Erythroblast (primary cell): Measurements from ENCODE around the gene BORCS8.
A peak's percentile ranks its signal among the peaks of the same experiment; 100 is the strongest.
"Not testable (repeated sequence)": the region's sequence is repeated elsewhere in the genome, so short reads cannot be mapped to it uniquely, and the experiment has no call there.

ENCODE experiments used
- DNase-seq, 2 experiments: peaks; one replicate each; lab custom pipeline; 2025; lab: John Stamatoyannopoulos, UW
- GATA1 ChIP-seq: IDR thresholded peaks from 2 replicates; pipeline ENCODE4 v1.6.1; 2011; ENCODE audit warnings: low read depth, mild to moderate bottlenecking, control low read depth, low read length, moderate library complexity
- POLR2A ChIP-seq: IDR thresholded peaks from 2 replicates; pipeline ENCODE4 v1.6.1; 2011; ENCODE audit warnings: mild to moderate bottlenecking, low read length

BORCS8 gene

GRCh38 chr19:19139876-19140229, 52.1 kb downstream of the BORCS8 start:
- TF ChIP-seq POLR2A (no peak), GATA1 (no peak)
- no peak for DNase-seq

- no peak for TF ChIP-seq GATA1
- TF ChIP-seq POLR2A: peak; percentile 76
- peak; percentile 99 for DNase-seq
Measured at GRCh38 chr19:19138109-19138981, 53.6 kb downstream of the BORCS8 start, which contains the start of gene TMEM161A. Gene TMEM161A (minus strand): TSS chr19:19138478. CDS start chr19:19138428, 50 bp downstream.

- DNase-seq: peak in 1 of 2 experiments; percentile 44
- no peak for TF ChIP-seq POLR2A
- TF ChIP-seq GATA1: no peak
Measured at GRCh38 chr19:19137556-19138108, 54.3 kb downstream of the BORCS8 start.

- not testable (repeated sequence) for DNase-seq
Measured at GRCh38 chr19:19135713-19136112, 56.2 kb downstream of the BORCS8 start.

- TF ChIP-seq GATA1: no peak
- TF ChIP-seq POLR2A: no peak
- no peak for DNase-seq
Measured at GRCh38 chr19:19134687-19135158, 57.2 kb downstream of the BORCS8 start.

- no peak for TF ChIP-seq GATA1
- TF ChIP-seq POLR2A: no peak
- DNase-seq: no peak
Measured at GRCh38 chr19:19133985-19134384, 58.0 kb downstream of the BORCS8 start.

- no peak for DNase-seq
- no peak for TF ChIP-seq GATA1
- TF ChIP-seq POLR2A: no peak
Measured at GRCh38 chr19:19132912-19133311, 59.0 kb downstream of the BORCS8 start.

- TF ChIP-seq GATA1 (no peak), POLR2A (no peak)
Measured at GRCh38 chr19:19131989-19132388, 60.0 kb downstream of the BORCS8 start.

More at GRCh38 chr19:19131989-19132388, 60.0 kb downstream of the BORCS8 start:
- no peak for DNase-seq
